GM10248 (cell line): ENCODE measurements around the gene FEV.

ENCODE experiments used
- CTCF ChIA-PET: fragments of 300-600 bp; sonication (Branson Sonifier 250); formaldehyde crosslinking; extraction: SDS; loops from one replicate; lab custom pipeline; 2021; ENCODE audit warnings: antibody characterized with exemption; lab: Yijun Ruan, JAX
- POLR2A ChIA-PET: fragments of 350-650 bp; sonication (Branson Sonifier 250); formaldehyde crosslinking; extraction: SDS; loops from one replicate; lab custom pipeline; 2020; ENCODE audit warnings: antibody characterized with exemption; lab: Yijun Ruan, JAX
- DNase-seq: peaks from one replicate; pipeline ENCODE4 v3.0.0; 2012; ENCODE audit errors: extremely low spot score
- CTCF ChIP-seq: IDR thresholded peaks from 2 replicates; pipeline ENCODE4 v1.5.1; 2012; ENCODE audit warnings: mild to moderate bottlenecking, low read depth; ENCODE audit errors: extremely low read depth, missing control alignments, control extremely low read depth

The FEV gene

GRCh38 chr2:219024059-219024458 is 39.1 kb upstream of the FEV start:
- DNase-seq = no peak
- CTCF ChIA-PET = interaction anchor here (1.4 to 8.6 kb wide), 4 partner anchors 14 to 132 kb away, joined by 5 to 151 read pairs (median 7); partner anchors contain the start of gene NHEJ1
- POLR2A ChIA-PET = no interaction called here
- no peak for TF ChIP-seq CTCF

- TF ChIP-seq CTCF = no peak
- no peak for DNase-seq
- CTCF ChIA-PET = interaction anchor here (8.6 kb wide), 1 partner anchor 133 kb away, joined by 151 read pairs; the partner anchor contains the start of gene NHEJ1
- POLR2A ChIA-PET = no interaction called here
Observed at GRCh38 chr2:219023045-219023605, 38.1 kb upstream of the FEV start.

DNA sequence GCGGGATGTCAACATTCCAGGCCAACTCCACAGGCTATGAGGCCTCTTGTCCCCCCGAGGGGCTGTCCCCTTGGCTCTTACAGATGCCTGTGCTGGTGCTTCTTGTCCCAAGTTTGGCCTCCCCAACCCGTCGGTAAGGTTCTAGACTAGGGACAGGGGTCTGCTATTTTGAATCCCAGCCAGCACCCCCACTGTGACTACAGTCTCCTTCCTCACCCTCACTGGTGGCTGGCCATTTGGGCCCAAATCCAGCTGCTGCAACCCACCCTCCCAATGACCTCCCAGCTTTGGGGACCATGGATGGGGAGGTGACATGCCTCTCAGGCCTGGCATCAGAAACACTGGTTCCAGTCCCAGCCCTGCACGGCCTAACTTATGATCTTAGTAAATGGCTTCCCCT is 37.6 kb upstream of the FEV start:
- POLR2A ChIA-PET = no interaction called here
- CTCF ChIA-PET = interaction anchor here (8.6 kb wide), 1 partner anchor 133 kb away, joined by 151 read pairs; the partner anchor contains the start of gene NHEJ1
- no peak for TF ChIP-seq CTCF
- DNase-seq = no peak

- ChIA-PET POLR2A (no interaction called here), CTCF (interaction anchor here (1.3 to 4.9 kb wide), 2 partner anchors 8 to 11 kb away, joined by 3 to 21 read pairs; no protein-coding TSS in a partner anchor)
- no peak for DNase-seq
- TF ChIP-seq CTCF = no peak
Observed at GRCh38 chr2:219022041-219022440, 37.1 kb upstream of the FEV start.

DNA sequence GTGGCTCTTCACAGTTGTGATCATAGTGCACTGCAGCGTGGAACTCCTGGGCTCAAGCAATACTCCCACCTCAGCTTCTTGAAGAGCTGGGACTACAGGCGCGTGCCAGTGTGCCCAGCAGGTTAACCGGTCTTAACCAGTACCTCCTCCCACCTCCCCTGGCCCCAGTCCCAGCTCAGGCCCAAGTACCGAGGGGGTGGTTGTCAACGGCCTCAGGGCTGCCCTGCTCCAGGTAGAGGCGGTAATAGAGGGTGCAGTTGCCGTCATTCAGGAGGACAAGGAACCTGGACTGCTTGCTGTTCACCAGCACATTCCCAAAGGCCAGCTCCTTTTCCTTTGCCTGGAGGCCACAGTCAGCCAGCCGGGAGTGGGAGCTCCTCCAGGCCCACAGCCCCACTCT is 36.6 kb upstream of the FEV start:
- no peak for TF ChIP-seq CTCF
- ChIA-PET POLR2A (no interaction called here), CTCF (interaction anchor here (1.3 to 4.9 kb wide), 2 partner anchors 8 to 11 kb away, joined by 3 to 21 read pairs; no protein-coding TSS in a partner anchor)
- no peak for DNase-seq

DNA sequence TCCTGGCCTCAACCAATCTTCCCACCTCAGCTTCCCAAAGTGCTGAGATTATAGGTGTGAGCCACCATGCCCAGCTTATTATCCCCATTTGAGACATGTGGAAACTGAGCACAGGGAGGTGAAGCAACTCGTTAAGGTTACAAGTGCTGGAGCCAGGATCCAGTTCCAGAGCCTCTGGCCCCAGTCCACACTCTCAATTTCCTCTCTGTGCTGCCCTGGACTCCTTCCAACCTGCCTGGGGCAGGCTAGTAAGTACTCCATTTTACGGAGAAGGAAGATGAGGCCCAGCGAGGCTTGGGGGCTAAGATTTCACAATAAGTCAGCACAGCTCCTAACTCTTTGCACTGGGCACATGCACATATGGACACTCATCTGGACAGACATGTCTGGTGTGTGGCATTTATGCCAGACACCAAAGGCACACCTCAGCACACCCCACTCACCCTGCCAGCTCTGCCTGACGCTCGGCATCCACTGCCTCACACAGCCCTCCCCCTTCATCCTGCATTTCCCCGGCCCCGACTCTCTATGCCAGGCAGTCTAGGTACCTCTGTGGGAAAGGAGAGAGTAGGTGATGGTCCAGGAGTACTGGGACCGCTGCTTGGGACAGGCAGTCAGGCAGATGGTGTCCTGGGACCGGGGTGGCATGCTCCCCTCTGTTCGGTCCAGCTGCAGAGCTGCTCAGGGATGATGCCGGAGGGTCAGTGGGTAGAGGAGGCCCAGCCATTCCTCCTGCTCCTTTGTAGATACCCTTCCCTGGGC is 35.8 kb upstream of the FEV start:
- DNase-seq = no peak
- ChIA-PET POLR2A (no interaction called here), CTCF (interaction anchor here (0.9 to 4.9 kb wide), 5 partner anchors 9 to 134 kb away, joined by 3 to 21 read pairs (median 5); no protein-coding TSS in a partner anchor)
- TF ChIP-seq CTCF = no peak
